GM12873 (cell line): ENCODE data around the gene CDCA7L.

Source experiments
- TF ChIP-seq, protein P1 (sequence below): IDR thresholded peaks from 2 replicates; pipeline ENCODE4 v1.5.1; 2012; ENCODE audit warnings: low read depth, mild to moderate bottlenecking, moderate library complexity, low read length, control low read depth; ENCODE audit not compliant: insufficient read depth; ENCODE audit errors: missing control alignments

The CDCA7L gene

DNA sequence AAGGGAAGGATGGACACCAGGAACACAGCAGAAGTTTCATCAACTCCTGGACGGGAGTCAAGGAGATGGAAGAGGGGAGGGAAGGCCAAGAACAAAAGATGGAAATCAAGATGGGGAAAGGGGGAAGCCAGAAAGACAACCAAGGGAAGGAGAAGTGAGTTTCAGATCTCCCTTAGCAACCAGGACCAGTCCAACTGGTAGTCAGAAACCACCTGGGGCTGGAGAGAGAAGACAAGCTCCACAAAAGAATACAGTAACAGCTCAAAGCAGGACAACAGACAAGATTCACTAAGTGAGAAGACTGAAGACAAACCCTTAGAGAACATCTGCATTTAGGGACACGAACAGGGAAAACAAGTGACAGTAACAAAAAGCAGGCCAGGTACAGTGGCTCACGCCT, 30.6 kb downstream of the CDCA7L start:
- TF ChIP-seq, protein P1, sequence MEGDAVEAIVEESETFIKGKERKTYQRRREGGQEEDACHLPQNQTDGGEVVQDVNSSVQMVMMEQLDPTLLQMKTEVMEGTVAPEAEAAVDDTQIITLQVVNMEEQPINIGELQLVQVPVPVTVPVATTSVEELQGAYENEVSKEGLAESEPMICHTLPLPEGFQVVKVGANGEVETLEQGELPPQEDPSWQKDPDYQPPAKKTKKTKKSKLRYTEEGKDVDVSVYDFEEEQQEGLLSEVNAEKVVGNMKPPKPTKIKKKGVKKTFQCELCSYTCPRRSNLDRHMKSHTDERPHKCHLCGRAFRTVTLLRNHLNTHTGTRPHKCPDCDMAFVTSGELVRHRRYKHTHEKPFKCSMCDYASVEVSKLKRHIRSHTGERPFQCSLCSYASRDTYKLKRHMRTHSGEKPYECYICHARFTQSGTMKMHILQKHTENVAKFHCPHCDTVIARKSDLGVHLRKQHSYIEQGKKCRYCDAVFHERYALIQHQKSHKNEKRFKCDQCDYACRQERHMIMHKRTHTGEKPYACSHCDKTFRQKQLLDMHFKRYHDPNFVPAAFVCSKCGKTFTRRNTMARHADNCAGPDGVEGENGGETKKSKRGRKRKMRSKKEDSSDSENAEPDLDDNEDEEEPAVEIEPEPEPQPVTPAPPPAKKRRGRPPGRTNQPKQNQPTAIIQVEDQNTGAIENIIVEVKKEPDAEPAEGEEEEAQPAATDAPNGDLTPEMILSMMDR, result no peak

DNA sequence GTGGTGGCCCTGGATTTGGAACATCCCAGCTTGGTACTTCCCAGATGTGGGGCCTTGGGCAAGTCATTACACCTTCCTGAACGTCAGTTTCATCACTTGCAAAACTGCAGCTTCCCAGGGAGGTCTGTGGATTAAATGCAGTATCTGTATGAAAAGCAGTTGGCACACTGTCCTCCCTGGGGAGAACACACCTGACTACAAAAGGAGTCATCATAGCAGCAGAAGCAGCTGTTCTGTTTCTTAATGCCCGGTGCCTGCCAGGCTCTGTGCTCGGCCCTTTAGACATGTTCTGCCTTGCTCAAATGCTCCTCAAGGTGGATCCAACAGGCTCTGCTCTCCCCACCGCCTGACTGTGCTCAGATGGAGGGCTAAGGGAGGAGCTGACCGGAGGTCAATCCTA, 31.0 kb downstream of the CDCA7L start:
- TF ChIP-seq, protein P1, result no peak

DNA sequence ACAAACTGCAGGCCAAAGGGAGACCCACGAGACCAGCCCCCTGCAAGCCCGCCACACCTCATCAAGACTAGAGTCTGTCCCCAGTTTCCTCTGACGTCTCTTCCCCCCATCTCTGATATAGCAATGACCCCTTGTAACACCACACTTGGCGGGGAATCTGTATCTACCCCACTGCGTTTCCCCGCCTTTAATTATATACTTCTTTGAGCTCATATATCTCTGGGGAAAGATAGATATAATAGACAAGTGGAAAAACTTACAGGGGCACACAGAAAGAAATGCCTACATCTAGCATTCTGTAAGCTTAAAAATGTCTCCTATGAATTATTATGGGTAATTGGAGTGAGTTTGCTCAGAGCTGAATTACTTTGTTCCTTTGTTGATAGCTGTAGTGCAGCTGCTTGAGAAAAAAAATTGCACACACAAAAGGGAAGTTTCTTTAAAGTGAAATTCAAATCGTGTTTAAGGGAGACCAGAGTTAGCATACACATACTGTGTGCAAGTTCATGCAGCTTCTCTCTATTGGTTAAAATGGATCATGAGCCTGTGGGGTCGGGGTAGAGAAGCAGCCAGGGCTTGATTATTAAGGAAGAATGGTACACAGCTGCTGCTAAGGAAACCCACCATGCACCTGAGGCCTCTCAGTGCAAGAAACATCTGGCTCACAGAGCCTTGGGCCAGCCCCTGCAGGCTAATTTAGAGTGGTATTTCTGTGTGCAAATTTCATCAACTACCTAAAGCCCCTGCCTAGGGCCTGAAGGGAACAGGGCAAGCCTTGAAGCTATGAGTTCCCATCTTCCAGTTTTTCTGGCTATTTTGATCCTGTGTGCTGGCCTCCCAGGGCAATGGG, 32.5 kb downstream of the CDCA7L start:
- TF ChIP-seq, protein P1, result no peak

DNA sequence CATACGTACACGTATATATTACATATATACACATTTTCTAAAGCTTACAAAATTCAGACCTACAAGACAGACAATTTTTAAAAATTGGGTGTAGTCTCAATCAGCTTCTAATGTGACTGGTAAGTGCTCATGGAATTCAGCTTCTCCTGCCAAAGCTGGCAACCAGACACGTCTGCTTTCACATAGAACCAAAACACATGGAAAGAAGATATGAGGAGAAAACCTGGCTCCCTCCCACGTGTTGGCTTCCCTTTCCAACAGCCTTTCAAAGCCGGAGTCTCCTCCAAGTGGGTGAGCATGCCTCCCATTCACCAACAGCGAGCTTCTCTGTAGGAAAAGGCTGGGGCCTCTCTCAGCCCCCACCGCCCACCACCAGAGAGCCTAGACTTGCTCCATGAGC, 33.4 kb downstream of the CDCA7L start:
- TF ChIP-seq, protein P1, result no peak

DNA sequence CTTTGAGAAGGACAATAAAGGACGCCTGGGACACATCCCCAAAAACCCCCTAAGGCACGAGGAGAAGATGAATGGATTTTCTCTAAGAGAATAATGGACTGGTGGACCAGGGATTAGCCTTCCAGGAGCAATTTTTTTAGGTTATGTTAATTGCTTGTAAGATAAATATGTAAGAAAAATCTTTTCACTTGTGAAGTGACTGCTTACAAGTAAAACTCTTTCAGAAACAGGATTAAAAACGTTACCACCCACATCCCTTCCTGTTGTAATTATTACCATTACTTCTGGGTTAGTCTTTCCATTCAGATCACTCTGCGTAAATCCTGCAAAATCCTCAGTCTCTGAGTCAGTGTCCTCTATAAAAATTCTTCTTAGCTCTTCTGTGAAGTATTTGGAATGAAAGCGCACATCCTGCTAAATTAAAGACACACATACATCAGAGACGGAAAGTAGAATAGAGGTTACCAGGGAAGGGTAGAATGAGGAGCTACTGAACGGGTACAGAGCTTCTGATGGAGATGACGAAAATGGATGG, 34.3 kb downstream of the CDCA7L start:
- TF ChIP-seq, protein P1, result no peak

DNA sequence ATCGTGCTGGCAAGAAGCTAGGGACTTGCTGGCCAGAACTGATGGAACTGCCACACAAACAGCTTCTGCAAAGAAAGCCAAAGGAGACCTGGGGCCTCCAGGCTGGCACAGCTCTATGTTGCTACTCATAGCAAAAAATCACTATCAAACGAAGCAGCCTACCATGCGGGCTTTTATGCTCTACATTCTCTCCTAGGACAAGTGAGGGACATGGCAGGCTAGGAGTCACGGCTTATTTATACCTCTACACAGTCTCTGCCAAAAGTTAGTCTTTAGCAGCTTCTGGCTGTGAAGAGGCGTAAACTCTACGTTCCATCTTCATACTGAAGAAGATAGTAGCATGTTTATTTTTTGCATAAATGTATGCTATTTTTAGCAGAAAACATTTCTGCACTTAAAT, 35.4 kb downstream of the CDCA7L start:
- TF ChIP-seq, protein P1, result no peak

DNA sequence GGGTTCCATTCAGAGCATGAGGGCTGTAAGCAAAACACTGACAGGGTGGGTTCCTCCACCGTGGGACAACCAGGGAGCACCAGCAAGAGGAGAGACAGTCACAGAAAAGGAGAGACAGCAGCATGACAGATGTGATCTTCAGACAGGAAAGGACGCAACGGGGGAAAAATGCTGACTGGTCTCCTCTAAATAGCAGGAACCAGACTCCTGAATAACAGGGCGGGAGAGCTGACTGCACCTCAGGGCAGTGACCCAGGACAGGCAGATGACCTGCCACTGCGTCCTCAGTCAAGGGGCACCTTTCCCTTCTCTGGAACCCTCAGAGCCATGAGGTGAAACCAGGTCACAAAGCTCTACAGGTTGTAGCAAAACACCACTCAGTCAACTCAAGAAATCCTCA, 37.0 kb downstream of the CDCA7L start:
- TF ChIP-seq, protein P1, result no peak
